GM18511 (cell line): ENCODE results near the gene TMEM256.

Experiments
- ATAC-seq: cut with Tn5 transposase; IDR thresholded peaks from one replicate; pipeline ENCODE4 v1.9.1; 2021; ENCODE audit warnings: mild to moderate bottlenecking, moderate library complexity; ENCODE audit not compliant: unreplicated experiment

The TMEM256 gene

DNA sequence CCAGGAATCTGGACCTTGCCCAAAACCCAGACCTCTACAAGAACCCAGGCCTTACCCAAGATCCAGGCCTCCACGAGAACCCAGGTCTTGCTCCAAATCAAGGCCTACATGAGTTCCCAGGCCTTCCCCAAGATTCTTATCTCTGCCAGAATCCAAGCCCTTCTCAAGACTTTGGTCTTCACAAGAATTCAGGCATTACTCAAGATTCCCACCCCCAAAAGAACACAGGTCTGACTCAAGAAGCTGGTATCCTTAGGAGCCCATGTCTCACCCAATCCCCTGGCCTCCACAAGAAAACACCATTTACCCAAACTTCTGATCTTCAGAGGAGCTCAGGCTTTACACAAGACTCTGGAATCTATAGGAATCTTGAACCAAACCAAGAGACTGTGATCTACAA, 27.3 kb upstream of the TMEM256 start:
- no peak for ATAC-seq

DNA sequence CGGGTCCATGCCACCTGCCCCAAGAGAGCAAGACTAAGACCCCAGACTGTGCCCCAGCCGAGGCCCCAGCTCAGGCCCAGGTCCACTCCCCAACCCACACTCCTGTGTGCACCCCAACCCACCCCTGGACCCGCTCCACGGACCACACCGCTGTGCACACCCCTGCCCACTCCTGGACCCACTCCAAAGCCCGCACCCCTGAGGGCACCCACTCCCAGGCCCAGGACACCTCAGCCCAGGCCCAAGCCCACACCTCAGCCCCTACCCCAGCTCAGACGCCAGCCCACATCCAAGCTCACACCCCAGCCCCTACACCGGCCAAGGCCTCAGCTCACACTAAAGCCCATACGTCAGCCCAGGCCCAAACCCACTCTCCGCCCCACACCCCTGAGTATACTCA, 25.8 kb upstream of the TMEM256 start:
- no peak for ATAC-seq

DNA sequence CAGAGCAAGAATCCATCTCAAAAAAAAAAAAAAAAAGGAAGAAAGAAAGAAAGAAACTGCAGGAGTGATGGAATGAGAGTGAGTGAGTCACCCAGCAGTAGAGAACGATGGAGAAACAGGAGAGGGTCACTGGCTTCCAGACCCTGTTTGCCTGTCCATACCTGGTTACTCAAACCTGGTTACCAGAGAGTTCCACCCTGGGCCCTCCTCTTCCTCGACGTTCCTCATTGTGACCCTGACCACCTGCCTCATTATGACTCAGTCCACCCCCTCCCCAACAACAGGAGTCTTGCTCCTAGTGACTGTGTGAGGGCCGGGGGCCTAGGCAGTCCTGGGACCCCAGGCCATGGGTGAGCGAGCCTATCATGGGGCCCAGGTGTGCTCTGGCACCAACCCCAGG, 24.7 kb upstream of the TMEM256 start, which contains the start of gene SPEM3:
SPEM3 (plus strand) TSS at position 301 of the 400 bp plus-strand sequence; CDS start at position 347, 46 bp downstream.
- ATAC-seq, result no peak

DNA sequence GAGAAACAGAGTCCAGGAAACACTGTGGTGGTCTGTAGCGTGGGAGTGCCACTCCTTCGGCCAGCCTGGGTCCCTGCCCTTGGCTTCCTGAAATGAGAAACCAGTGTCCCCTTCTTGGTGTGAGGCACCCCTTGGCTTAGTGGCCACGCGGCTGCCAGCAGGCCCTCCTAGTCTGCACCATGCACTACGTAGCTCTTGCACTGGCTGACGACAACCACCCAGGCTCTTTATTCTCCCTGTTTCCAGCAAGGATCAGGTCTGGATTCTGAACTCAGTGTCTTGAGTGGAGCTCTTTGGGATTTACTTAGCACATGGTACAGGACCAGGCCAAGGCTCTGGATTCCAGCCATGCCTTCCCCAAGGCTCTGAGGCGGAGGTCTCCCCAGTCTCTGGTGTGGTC, 23.7 kb upstream of the TMEM256 start:
- no peak for ATAC-seq

DNA sequence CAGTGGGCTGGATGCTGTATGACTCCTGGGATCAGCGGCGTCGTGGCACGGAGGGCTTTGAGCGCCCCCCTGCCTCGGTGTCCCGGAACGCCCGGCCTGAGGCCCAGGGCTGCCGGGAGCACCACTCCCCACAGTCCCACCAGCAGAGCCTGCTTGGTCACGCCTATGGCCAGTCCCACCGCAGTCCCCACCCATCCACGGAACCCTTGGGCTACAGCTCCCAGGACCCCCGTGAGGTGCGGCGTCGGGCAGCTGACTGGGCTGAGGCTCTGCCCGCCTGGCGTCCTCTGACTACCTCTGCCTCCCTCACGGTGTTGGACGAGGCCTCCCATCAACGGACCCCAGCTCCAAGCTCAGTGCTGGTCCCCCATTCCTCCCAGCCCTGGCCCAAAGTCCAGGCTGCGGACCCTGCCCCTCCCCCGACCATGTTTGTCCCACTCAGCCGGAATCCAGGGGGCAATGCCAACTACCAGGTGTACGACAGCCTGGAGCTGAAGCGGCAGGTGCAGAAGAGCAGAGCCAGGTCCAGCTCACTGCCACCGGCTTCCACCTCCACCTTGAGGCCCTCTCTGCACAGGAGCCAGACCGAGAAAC, 23.1 kb upstream of the TMEM256 start:
- ATAC-seq, result no peak

DNA sequence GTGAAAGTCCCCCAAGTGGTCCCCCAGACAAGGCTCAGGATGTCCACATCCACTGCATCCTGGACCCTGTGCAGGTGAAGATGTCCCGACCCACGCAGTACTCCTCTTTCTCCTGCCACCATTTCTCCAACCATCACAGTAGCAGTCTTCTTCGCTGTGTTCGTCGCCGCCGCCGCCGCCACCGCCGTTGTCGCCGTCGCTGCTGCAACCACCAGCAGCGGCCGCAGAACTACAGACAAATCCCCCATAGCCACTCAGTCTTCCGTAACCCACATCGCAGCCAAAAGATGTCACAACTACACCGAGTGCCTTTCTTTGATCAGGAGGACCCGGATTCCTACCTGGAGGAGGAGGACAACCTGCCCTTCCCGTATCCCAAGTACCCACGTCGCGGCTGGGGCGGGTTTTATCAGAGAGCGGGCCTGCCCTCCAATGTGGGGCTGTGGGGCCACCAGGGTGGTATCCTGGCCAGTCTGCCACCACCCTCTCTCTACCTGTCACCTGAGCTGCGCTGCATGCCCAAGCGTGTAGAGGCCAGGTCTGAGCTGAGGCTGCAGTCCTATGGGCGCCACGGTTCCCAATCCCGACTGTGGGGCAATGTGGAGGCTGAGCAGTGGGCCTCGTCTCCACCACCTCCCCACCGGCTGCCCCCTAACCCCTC, 22.4 kb upstream of the TMEM256 start:
- ATAC-seq, result no peak

DNA sequence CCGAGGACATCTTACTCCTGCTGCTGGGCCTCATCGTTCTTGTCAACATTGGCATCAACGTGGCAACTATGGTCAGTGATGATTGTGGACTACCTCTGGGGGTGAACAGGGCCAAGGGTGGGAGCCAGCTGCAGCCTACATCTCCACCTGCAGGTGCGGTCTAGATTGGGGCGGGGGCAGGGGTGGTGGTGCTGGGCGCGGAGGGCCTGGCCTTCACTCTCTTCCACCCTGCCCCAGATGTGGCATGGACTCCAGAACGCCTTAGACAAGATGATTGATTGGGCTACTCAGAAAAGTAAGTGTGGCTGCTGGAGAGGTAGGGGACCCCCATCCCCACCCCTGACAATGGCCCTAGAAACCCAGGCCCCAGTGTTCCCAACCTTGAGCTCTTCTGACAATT, 21.9 kb upstream of the TMEM256 start:
- no peak for ATAC-seq

DNA sequence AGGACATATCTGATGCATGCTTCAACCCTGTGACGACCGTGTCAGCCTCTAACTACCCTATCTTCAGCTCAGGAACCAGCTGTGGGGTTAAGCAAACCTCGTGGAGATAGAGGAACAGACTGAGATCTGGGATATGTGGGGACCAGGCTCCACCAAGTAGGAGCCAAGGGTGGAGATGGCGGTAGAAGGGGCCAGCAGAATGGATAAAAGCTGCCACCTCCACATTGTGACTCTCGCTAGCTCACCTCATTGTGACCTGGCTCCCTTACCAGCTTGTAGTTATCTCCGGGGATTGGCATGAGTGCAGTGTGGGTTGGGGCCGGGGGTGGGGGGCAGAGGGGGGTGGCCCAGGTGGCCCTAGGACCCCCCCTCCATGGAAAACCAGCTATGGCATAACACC, 21.4 kb upstream of the TMEM256 start, which contains the start of gene SPEM2:
SPEM2 (plus strand) TSS at position 301 of the 400 bp plus-strand sequence; CDS start at position 374, 73 bp downstream.
- no peak for ATAC-seq

DNA sequence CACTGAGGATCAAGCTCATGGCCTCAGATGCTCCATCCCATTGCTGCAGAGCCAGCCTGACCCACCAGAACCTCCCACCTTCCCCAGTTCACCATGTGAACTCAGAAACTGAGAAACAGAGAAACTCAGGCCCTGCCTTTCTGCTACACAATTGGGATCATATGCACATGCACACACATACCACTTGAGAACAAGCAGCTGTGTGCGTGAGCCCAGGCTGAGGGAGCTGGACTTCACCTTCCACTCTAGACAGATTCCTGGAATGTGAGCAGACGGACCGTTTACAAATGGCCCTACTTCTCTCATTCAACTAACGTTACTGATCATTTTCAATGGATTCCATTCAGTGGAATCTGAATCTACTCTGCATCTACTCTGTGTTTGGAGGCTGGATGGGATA, 19.8 kb upstream of the TMEM256 start:
- no peak for ATAC-seq

DNA sequence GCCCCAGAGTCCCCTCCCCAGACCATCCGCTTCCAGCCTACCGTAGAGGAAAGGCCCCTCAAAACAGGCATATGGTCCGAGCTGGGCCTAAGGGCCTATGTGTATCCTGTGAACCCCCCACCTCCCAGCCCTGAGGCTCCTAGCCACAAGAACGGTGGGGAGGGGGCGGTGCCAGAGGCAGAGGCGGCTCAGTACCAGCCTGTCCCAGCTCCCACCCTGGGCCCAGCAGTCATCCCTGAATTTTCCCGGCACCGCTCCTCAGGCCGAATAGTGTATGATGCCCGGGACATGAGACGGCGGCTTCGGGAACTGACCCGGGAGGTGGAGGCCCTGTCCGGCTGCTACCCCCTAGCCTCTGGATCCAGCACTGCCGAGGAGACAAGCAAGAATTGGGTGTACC, 17.3 kb upstream of the TMEM256 start:
- no peak for ATAC-seq

DNA sequence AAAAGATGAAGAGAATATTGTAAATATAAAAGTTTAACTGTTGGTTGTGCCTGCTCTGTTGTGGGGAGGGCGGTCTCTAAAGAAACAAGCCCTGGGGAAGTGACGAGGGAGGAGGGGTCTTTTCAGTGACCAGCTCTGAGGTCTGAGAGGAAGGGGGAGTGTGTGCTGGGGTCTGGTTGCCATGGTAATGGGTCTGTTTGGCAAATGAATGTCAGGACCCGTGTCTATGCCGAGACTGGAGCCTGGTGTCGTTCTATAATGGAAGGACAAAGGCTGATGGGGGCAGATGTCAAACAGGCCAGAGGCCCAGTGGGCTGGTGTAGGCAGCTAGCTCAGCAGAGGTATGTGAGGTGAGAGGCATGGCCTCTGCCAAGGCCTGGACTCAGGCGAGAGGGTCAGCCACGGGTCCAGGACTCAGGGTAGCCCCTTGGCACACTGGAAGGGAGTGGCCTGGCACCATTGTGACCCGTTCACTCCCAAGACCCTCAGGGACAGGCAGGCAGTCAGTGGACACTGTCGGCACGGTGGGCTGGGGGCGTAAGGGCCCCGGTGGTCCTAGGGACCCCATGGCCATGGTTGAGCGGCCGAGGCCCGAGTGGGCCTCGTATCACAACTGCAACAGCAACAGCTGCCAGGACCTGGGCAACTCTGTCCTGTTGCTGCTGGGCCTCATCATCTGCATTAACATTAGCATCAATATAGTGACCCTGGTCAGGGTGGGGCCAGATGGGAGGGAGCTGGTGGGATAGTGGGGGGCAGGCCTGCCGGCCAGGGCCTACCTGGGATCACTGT, 16.1 kb upstream of the TMEM256 start, which contains the start of gene SPEM1:
SPEM1 (plus strand) TSS at position 506 of the 792 bp plus-strand sequence; CDS start at position 567, 61 bp downstream.
- no peak for ATAC-seq

DNA sequence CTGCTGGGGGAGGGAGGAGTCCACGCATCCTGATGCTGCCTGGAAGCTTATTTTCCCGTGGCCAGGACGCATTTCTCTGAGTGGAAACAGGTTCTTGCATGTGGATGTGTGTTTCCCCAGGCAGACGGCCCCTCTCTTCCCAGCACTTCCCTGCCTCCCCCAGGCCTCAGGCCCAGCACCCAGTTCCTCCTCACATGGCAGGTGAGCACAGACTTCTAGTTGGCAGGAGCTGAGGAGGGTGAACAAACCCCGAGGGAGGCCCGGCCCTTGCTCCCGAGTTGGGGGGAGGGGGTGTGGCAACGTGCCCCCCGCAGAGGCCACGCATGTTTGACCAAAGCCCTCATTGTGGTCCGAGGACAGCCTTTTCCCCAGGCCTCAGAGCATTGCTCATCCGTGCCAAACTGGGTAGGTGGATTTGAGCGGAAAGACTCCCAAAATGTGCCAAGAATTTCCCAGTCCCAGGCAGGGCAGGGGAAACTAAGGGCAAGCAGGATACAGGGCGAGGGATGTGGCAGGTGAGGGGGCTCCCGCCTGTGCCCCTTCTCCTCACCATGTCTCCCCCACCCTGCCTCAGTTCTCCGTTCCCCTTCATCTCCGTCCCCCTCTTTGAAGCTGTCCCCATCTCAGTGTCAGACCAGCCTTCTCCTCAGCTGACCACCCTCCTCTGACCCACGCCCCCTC, 14.7 kb upstream of the TMEM256 start:
- ATAC-seq, result no peak

DNA sequence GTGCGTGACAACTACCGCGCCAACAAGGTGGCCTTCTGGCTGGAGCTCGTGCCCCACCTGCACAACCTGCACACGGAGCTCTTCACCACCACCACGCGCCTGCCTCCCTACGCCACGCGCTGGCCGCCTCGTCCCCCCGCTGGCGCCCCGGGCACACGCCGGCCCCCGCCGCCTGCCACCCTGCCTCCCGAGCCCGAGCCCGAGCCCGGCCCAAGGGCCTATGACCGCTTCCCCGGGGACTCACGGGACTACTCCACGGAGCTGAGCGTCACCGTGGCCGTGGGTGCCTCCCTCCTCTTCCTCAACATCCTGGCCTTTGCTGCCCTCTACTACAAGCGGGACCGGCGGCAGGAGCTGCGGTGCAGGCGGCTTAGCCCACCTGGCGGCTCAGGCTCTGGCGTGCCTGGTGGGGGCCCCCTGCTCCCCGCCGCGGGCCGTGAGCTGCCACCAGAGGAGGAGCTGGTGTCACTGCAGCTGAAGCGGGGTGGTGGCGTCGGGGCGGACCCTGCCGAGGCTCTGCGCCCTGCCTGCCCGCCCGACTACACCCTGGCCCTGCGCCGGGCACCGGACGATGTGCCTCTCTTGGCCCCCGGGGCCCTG, 13.3 kb upstream of the TMEM256 start:
- ATAC-seq, result no peak

DNA sequence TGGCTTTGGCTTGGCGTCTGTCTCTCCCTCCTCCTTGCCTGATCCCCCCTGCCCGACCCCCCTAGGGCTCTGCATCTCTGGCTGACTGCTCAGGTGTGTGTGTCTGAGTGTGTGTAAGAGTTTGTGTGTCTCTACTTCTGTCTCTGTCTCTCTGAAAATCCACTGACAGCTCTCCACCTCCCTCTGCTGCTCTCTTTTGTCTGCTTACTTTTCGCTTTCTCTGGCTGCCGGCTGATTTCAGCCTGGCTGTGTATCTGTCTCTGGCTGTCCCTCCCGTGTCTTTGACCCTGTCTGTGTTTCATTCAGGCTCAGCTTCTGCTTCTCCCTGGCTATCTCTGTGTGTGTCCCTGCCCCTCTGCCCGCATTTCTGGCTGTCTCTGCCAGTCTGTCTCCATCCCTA, 12.4 kb upstream of the TMEM256 start:
- no peak for ATAC-seq

DNA sequence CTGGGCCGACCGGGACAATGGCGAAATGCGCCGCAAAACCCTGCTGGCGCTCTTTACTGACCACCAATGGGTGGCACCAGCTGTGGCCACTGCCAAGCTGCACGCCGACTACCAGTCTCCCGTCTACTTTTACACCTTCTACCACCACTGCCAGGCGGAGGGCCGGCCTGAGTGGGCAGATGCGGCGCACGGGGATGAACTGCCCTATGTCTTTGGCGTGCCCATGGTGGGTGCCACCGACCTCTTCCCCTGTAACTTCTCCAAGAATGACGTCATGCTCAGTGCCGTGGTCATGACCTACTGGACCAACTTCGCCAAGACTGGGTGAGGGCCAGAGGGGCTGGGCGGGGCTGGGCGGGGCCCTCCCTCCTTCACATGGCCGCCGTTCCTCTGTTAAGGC, 11.9 kb upstream of the TMEM256 start:
- ATAC-seq, result no peak

DNA sequence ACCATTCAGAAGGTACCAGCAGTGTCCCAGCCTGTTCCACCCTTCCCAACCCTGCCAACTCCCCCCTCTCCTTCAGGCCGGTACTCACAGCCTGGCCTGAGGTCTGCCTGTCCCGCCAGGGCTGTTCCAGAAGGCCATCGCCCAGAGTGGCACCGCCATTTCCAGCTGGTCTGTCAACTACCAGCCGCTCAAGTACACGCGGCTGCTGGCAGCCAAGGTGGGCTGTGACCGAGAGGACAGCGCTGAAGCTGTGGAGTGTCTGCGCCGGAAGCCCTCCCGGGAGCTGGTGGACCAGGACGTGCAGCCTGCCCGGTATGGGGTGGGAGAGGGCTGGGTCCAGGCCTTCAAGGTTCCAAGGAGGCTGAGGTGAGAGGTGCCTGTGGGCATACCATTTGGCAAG, 10.9 kb upstream of the TMEM256 start:
- ATAC-seq, result no peak

DNA sequence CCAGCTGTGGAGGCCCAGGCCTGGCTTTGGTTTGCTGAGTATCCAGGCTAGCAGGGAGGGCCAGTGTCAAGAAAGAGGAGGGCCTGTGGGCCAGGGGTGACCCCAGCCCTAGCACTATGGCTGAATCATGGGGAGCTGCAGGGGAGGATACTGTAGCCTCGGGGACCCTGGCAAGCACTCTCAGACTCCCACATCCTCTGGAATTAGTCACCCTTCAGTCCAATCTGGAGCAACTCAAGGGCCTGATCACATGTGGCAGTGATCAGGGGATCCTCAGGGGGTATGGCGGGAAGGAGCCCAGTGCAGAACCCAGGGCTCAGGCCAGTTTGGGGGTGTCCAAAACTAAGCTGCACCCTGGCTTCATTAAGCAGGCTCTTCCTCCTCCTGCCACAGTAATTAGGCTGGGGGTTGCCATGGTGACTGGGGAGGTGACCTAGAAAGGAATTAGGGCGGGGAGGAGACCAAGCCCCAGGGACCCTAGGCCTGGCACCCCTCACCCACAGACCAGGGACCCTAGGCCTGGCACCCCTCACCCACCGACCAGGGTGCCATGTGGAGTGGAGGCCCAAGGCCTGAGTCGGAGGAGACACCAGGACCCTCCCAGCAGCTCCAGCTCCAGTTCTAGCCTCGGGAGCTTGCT, 9.6 kb upstream of the TMEM256 start:
- no peak for ATAC-seq

DNA sequence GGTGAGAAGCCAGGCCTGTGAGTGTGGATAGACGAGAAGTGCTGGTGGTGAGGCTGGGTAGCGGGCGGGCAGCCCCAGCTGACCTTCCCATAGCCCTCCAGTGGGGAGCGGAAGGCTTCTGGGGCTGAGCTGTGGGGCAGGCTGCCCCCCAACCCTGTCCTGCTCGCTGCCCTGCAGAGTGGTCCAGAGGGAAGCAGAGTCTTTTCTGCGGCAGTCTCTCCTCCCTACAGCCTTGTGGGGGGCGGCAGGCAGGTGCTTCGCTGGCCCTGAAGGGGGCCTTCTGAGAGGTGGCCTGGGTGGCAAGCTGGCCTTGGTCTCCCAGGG, 7.5 kb upstream of the TMEM256 start:
- no peak for ATAC-seq

DNA sequence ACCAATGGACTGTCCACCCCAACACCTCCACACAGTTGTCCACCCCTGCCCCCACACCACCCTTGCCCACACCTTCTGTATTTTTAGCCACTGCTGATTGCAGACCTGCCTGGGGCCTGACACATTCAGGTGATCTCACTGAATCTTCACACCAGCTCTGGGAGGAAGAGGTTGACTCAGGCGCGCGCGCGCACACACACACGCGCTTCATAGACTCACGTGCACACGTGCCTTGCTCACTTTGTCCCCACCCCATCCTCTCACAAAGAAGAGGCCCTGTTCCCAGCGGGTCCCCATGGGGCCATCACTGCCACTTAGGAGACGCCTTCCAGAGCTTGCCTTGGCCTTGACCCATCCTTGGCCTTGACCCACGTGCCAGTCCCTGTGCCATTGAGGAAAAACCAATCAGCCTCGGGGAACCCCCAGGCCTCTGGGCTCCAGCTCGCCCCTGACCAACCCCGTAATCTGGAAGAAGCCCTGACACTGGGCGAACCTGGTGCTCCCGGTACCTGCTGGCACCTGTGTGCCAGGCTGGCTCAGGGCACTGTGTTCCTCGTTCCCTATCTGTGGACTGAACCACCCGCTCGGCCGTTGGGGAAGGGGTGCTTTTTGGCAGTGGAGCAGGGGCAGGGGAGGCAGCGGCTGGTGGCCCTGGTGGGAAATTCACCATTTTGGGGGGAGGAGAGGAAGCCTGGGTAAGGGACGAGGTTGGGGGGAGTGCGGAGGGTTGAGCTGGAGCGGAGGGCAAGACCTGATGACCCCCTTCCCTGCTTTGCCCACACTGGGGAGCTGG, 6.9 kb upstream of the TMEM256 start:
- ATAC-seq, result no peak

DNA sequence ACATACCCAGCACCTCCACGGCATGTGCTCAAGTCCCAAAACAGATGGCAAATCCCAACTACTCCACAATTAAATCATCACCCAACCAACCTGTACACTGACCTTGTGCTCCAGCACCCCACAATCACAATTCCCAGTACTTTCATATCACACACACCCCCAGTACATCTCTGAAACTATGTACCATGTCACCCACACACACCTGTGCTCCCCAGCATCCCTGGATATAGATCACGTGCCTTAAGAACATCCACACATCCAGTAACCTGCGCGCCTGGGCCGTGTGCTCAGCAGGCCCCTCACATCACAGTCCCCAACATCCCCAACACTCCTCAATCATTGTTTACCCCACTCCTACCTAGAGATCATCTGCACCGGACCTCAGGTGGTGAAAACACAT, 5.8 kb upstream of the TMEM256 start:
- ATAC-seq, result no peak
